MM.1S (cell line): ENCODE results near the gene SLC22A17.

ENCODE experiments used
- DNase-seq: peaks from one replicate; pipeline ENCODE4 v3.0.0-alpha.2; 2015
- H2AFZ ChIP-seq: fragments of 300-600 bp; sonication (generic); 2 replicates; pipeline ENCODE4 v1.6.0; 2016; ENCODE audit warnings: antibody characterized with exemption, low read length
- H3F3A ChIP-seq: fragments of 300-600 bp; sonication (generic); 2 replicates; pipeline ENCODE4 v1.6.1; 2016; ENCODE audit warnings: mild to moderate bottlenecking, antibody characterized with exemption, low read length, moderate library complexity, mixed read lengths; ENCODE audit not compliant: insufficient read depth
- H3K27ac ChIP-seq: fragments of 300-600 bp; sonication (generic); 2 replicates; pipeline ENCODE4 v1.5.1; 2016; ENCODE audit warnings: mild to moderate bottlenecking, low read length
- H3K27me3 ChIP-seq: fragments of 300-600 bp; sonication (generic); replicated peaks from 2 replicates; pipeline ENCODE4 v1.6.0; 2016; ENCODE audit warnings: low read length; ENCODE audit not compliant: insufficient read depth
- H3K36me3 ChIP-seq: fragments of 300-600 bp; sonication (generic); replicated peaks from 2 replicates; pipeline ENCODE4 v1.6.1; 2016; ENCODE audit warnings: mild to moderate bottlenecking, low read length, mixed read lengths; ENCODE audit not compliant: insufficient read depth
- H3K4me1 ChIP-seq: fragments of 300-600 bp; sonication (generic); 2 replicates; pipeline ENCODE4 v1.6.1; 2016; ENCODE audit warnings: low read length, mixed read lengths
- H3K4me2 ChIP-seq: fragments of 300-600 bp; sonication (generic); 2 replicates; pipeline ENCODE4 v1.6.0; 2016; ENCODE audit warnings: low read depth, low read length
- H3K4me3 ChIP-seq: fragments of 300-600 bp; sonication (generic); 2 replicates; pipeline ENCODE4 v1.5.1; 2016; ENCODE audit warnings: low read length, mixed read lengths
- H3K79me2 ChIP-seq: fragments of 300-600 bp; sonication (generic); 2 replicates; pipeline ENCODE4 v1.6.1; 2016; ENCODE audit warnings: mixed run types, low read length, mixed read lengths
- H3K9ac ChIP-seq: fragments of 300-600 bp; sonication (generic); 2 replicates; pipeline ENCODE4 v1.6.1; 2016; ENCODE audit warnings: low read length, mixed read lengths
- H3K9me2 ChIP-seq: fragments of 300-600 bp; sonication (generic); replicated peaks from 2 replicates; pipeline ENCODE4 v1.6.1; 2016; ENCODE audit warnings: mild to moderate bottlenecking, low read length, mixed read lengths; ENCODE audit not compliant: insufficient read depth
- H3K9me3 ChIP-seq: fragments of 300-600 bp; sonication (generic); replicated peaks from 2 replicates; pipeline ENCODE4 v1.6.1; 2016; ENCODE audit warnings: mild to moderate bottlenecking, low read length, mixed read lengths; ENCODE audit not compliant: insufficient read depth
- H4K20me1 ChIP-seq: fragments of 300-600 bp; sonication (generic); 2 replicates; pipeline ENCODE4 v1.6.1; 2016; ENCODE audit warnings: mild to moderate bottlenecking, low read length, moderate library complexity, mixed read lengths; ENCODE audit not compliant: insufficient read depth
- CTCF ChIP-seq: fragments of 300-600 bp; sonication (generic); IDR thresholded peaks from 2 replicates; pipeline ENCODE4 v1.5.1; 2016; ENCODE audit warnings: antibody characterized with exemption, low read length, mixed read lengths
- EZH2 ChIP-seq: fragments of 300-600 bp; sonication (generic); optimal IDR thresholded peaks from 2 replicates; pipeline ENCODE3; 2017; ENCODE audit warnings: low read depth, mild to moderate bottlenecking, antibody characterized with exemption, low read length, mixed read lengths
- EZH2phosphoT487 ChIP-seq: fragments of 300-600 bp; sonication (generic); IDR thresholded peaks from 2 replicates; pipeline ENCODE4 v1.6.1; 2018; ENCODE audit warnings: antibody characterized with exemption, low read length

SLC22A17 gene

GRCh38 chr14:23378612-23379220, 26.0 kb upstream of the SLC22A17 start:
- no peaks in the 10 kb centered on the region for H4K20me1 ChIP-seq
- no peak overlapping the region for H3K9ac ChIP-seq
- no peak overlapping the region for H3K4me3 ChIP-seq
- DNase-seq: no peak
- H3F3A ChIP-seq: no peaks in the 10 kb centered on the region
- H3K9me3 ChIP-seq: no peaks in the 10 kb centered on the region
- no peak overlapping the region for H2AFZ ChIP-seq
- TF ChIP-seq EZH2phosphoT487: no peak
- no peak for TF ChIP-seq EZH2
- TF ChIP-seq CTCF: no peak
- no peak overlapping the region for H3K27ac ChIP-seq
- no peaks in the 10 kb centered on the region for H3K9me2 ChIP-seq
- no peaks in the 10 kb centered on the region for H3K36me3 ChIP-seq
- no peak overlapping the region for H3K4me2 ChIP-seq
- no peaks in the 10 kb centered on the region; the same call in none of the 2 replicates for H3K27me3 ChIP-seq
- no peaks in the 10 kb centered on the region for H3K4me1 ChIP-seq
- H3K79me2 ChIP-seq: no peaks in the 10 kb centered on the region

- Histone ChIP-seq H3K9me3 (no peaks in the 10 kb centered on the region), H3K4me2 (no peak overlapping the region), H3K36me3 (no peaks in the 10 kb centered on the region), H3F3A (no peaks in the 10 kb centered on the region), H3K79me2 (no peaks in the 10 kb centered on the region), H3K27me3 (no peaks in the 10 kb centered on the region; the same call in 1 of the 2 replicates), H4K20me1 (no peaks in the 10 kb centered on the region), H3K27ac (no peak overlapping the region), H3K4me3 (no peak overlapping the region), H2AFZ (no peak overlapping the region), H3K9me2 (no peaks in the 10 kb centered on the region), H3K4me1 (no peaks in the 10 kb centered on the region), H3K9ac (no peak overlapping the region)
- DNase-seq: no peak
- no peak for TF ChIP-seq EZH2phosphoT487
Observed at GRCh38 chr14:23377573-23378563, 25.2 kb upstream of the SLC22A17 start.

- H3K9me3 ChIP-seq: no peaks in the 10 kb centered on the region
- H3K4me1 ChIP-seq: no peaks in the 10 kb centered on the region
- no peak overlapping the region for H3K4me3 ChIP-seq
- no peaks in the 10 kb centered on the region for H3F3A ChIP-seq
- no peak for TF ChIP-seq CTCF
- TF ChIP-seq EZH2phosphoT487: no peak
- no peak for TF ChIP-seq EZH2
- no peaks in the 10 kb centered on the region for H3K9me2 ChIP-seq
- H4K20me1 ChIP-seq: no peaks in the 10 kb centered on the region
- no peaks in the 10 kb centered on the region for H3K36me3 ChIP-seq
- no peak overlapping the region for H3K4me2 ChIP-seq
- H3K9ac ChIP-seq: no peak overlapping the region
- no peak overlapping the region for H3K27ac ChIP-seq
- no peaks in the 10 kb centered on the region for H3K79me2 ChIP-seq
- H2AFZ ChIP-seq: no peak overlapping the region
- no peak for DNase-seq
- no peaks in the 10 kb centered on the region; the same call in 1 of the 2 replicates for H3K27me3 ChIP-seq
Observed at GRCh38 chr14:23377198-23377550, 24.5 kb upstream of the SLC22A17 start.
